Activated CD8-positive, alpha-beta memory T cell treated with anti-CD3 and anti-CD28 coated beads for 48 hours (primary cell): Measurements from ENCODE around the gene UGDH.
"Not testable (repeated sequence)": the region's sequence is repeated elsewhere in the genome, so short reads cannot be mapped to it uniquely, and the experiment has no call there.

ENCODE experiments used
- DNase-seq, 3 experiments: peaks; one replicate each; pipeline ENCODE4 v3.0.0-alpha.2; 2020; ENCODE audit warnings: low read depth in 2 of 3, low spot score in 2 of 3

Gene UGDH

GRCh38 chr4:39495446-39496213 lies 31.6 kb downstream of the UGDH start:
- DNase-seq, result no peak

GRCh38 chr4:39494354-39494753 lies 32.9 kb downstream of the UGDH start:
- DNase-seq, result no peak

- DNase-seq, result no peak
Measured at GRCh38 chr4:39490322-39490721, 36.9 kb downstream of the UGDH start.

- DNase-seq, result no peak
Measured at GRCh38 chr4:39486221-39486804, 40.9 kb downstream of the UGDH start.

- DNase-seq, result no peak
Measured at GRCh38 chr4:39484582-39485272, 42.5 kb downstream of the UGDH start.

GRCh38 chr4:39480902-39481695 lies 46.1 kb downstream of the UGDH start:
- DNase-seq, result no peak

GRCh38 chr4:39480251-39480650 lies 47.0 kb downstream of the UGDH start:
- no peak for DNase-seq

GRCh38 chr4:39476187-39476895 lies 50.9 kb downstream of the UGDH start:
- no peak for DNase-seq

- DNase-seq, result no peak
Measured at GRCh38 chr4:39472396-39472795, 54.8 kb downstream of the UGDH start.

- DNase-seq, result no peak
Measured at GRCh38 chr4:39470402-39470801, 56.8 kb downstream of the UGDH start.

GRCh38 chr4:39469429-39470077 lies 57.7 kb downstream of the UGDH start:
- no peak for DNase-seq

- no peak for DNase-seq
Measured at GRCh38 chr4:39467464-39467863, 59.8 kb downstream of the UGDH start.

- DNase-seq, result no peak
Measured at GRCh38 chr4:39466747-39467146, 60.5 kb downstream of the UGDH start.

GRCh38 chr4:39464886-39465501 lies 62.2 kb downstream of the UGDH start:
- no peak for DNase-seq

GRCh38 chr4:39458505-39459300 lies 68.5 kb downstream of the UGDH start, which contains the start of the genes LIAS and RPL9:
TSS of gene LIAS (plus strand) at chr4:39459056. CDS start at chr4:39459118, 62 bp downstream.
TSS of gene RPL9 (minus strand) at chr4:39458922. CDS start at chr4:39458439, 483 bp downstream.
- peak; percentile 83 to 94 (median 83) for DNase-seq

- DNase-seq, result not testable (repeated sequence)
Measured at GRCh38 chr4:39458161-39458504, 69.1 kb downstream of the UGDH start.

GRCh38 chr4:39456946-39457763 lies 70.1 kb downstream of the UGDH start:
- DNase-seq, result no peak

GRCh38 chr4:39455486-39455885 lies 71.8 kb downstream of the UGDH start:
- no peak for DNase-seq
